Keratinocyte (primary cell): ENCODE measurements around the gene MEFV.

Source experiments
- EZH2 ChIP-seq: IDR thresholded peaks from one replicate; pipeline ENCODE4 v1.6.1; 2012; ENCODE audit warnings: inconsistent platforms, mild to moderate bottlenecking, low read length, moderate library complexity
- TF ChIP-seq, protein P1 (sequence below), 3 experiments: IDR thresholded peaks in 1 of 3; conservative IDR thresholded peaks in 1 of 3; optimal IDR thresholded peaks in 1 of 3; 2 replicates in 2 of 3; 3 replicates in 1 of 3; pipeline versions ENCODE3 to v1.5.1; 2011; ENCODE audit warnings: low read length in 3 of 3, mild to moderate bottlenecking in 3 of 3, moderate library complexity in 2 of 3, control low read depth in 1 of 3, inconsistent platforms in 1 of 3; ENCODE audit not compliant: insufficient read depth in 2 of 3; ENCODE audit errors: extremely low read depth in 1 of 3

DNA sequence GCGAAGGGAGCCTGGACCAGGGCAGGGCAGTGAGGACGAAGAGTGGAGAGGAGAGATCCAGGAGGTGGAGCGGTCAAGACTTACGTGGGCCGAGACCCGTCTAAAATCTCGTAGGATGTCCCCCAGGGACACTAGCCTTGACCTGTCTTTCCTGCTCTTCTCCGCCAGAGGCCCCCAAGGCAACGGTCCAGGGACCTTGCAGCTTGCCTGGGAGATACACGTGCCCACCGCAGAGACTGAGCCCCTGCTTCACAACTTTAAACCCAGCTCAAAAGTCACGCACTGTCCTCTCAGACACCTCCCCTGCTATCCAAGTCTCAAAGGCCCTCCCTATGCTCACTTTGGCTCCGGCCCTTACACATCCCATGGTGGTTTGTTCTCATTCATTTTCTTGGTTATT, 39.4 kb upstream of the MEFV start:
- TF ChIP-seq, protein P1, sequence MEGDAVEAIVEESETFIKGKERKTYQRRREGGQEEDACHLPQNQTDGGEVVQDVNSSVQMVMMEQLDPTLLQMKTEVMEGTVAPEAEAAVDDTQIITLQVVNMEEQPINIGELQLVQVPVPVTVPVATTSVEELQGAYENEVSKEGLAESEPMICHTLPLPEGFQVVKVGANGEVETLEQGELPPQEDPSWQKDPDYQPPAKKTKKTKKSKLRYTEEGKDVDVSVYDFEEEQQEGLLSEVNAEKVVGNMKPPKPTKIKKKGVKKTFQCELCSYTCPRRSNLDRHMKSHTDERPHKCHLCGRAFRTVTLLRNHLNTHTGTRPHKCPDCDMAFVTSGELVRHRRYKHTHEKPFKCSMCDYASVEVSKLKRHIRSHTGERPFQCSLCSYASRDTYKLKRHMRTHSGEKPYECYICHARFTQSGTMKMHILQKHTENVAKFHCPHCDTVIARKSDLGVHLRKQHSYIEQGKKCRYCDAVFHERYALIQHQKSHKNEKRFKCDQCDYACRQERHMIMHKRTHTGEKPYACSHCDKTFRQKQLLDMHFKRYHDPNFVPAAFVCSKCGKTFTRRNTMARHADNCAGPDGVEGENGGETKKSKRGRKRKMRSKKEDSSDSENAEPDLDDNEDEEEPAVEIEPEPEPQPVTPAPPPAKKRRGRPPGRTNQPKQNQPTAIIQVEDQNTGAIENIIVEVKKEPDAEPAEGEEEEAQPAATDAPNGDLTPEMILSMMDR (optimal IDR thresholded peaks at IDR 0.05 in 1 of 3, IDR thresholded peaks at IDR 0.05 in 1 of 3, conservative IDR thresholded peaks at IDR 0.05 in 1 of 3; ENCODE audit: extremely low read depth in 1 of 3, insufficient read depth in 2 of 3, low read length in 3 of 3): no peak
- no peak for TF ChIP-seq EZH2
